BLaER1 treated with 17β-estradiol and CSF1 and Interleukin-3, amounts not matched to agents 10 nM and 100 nM (cell line): ENCODE measurements around the gene CCDC138.

Source experiments
- H3K27ac ChIP-seq, 11 experiments: shearing (Covaris generic); formaldehyde crosslinking; 2 replicates each; pipeline ENCODE4 v1.8.1; 2022
- H3K27me3 ChIP-seq, 11 experiments: shearing (Covaris generic); formaldehyde crosslinking; 2 replicates each; pipeline ENCODE4 v1.8.1; 2022
- H3K36me3 ChIP-seq, 11 experiments: shearing (Covaris generic); formaldehyde crosslinking; 2 replicates each; pipeline ENCODE4 v1.8.1; 2022
- H3K4me1 ChIP-seq, 10 experiments: shearing (Covaris generic); formaldehyde crosslinking; 2 replicates each; pipeline ENCODE4 v1.8.1; 2022
- H3K4me2 ChIP-seq, 11 experiments: shearing (Covaris generic); formaldehyde crosslinking; 2 replicates each; pipeline ENCODE4 v1.8.1; 2022
- H3K4me3 ChIP-seq, 10 experiments: shearing (Covaris generic); formaldehyde crosslinking; 2 replicates each; pipeline ENCODE4 v1.8.1; 2022
- H3K9ac ChIP-seq, 11 experiments: shearing (Covaris generic); formaldehyde crosslinking; 2 replicates each; pipeline ENCODE4 v1.8.1; 2022
- H3K9me3 ChIP-seq, 11 experiments: shearing (Covaris generic); formaldehyde crosslinking; replicated peaks in 1 of 11; 2 replicates each; pipeline ENCODE4 v1.8.1; 2022
- H4K20me1 ChIP-seq, 11 experiments: shearing (Covaris generic); formaldehyde crosslinking; 2 replicates each; pipeline ENCODE4 v1.8.1; 2022
- Cebpa-rat ChIP-seq, 11 experiments: shearing (Covaris generic); IDR thresholded peaks; 2 replicates each; pipeline ENCODE4 v1.8.1; 2022

CCDC138 gene

GRCh38 chr2:108835040-108835439 is 48.5 kb downstream of the CCDC138 start:
- Histone ChIP-seq H3K4me3 (no peak overlapping the region), H3K4me2 (no peak overlapping the region), H3K36me3 (peaks cover 0 to 46% (median 30%) of the 10 kb centered on the region in 11 experiments; a peak in 19 of 22 replicates), H3K4me1 (peaks cover 0 to 7% (median 2%) of the 10 kb centered on the region in 10 experiments; a peak in 4 of 20 replicates), H4K20me1 (no peaks in the 10 kb centered on the region), H3K9ac (no peak overlapping the region), H3K9me3 (peaks cover 26 to 69% (median 58%) of the 10 kb centered on the region in 11 experiments), H3K27ac (no peak overlapping the region), H3K27me3 (no peaks in the 10 kb centered on the region)
- no peak for TF ChIP-seq Cebpa-rat (IDR thresholded peaks at IDR 0.05)

- Histone ChIP-seq H3K27me3 (no peaks in the 10 kb centered on the region), H3K9ac (no peak overlapping the region), H3K4me2 (no peak overlapping the region), H3K36me3 (peaks cover 11 to 67% (median 49%) of the 10 kb centered on the region in 11 experiments; a peak in 21 of 22 replicates), H3K4me3 (no peak overlapping the region), H4K20me1 (no peaks in the 10 kb centered on the region), H3K9me3 (peaks cover 35 to 74% (median 61%) of the 10 kb centered on the region in 11 experiments), H3K4me1 (peaks cover 0 to 7% (median 0%) of the 10 kb centered on the region in 10 experiments; a peak in 3 of 20 replicates), H3K27ac (no peak overlapping the region)
- no peak for TF ChIP-seq Cebpa-rat (IDR thresholded peaks at IDR 0.05)
These were observed 50.6 kb downstream of the CCDC138 start for GRCh38 chr2:108837198-108837597.

- peaks cover 11 to 73% (median 38%) of the 10 kb centered on the region in 11 experiments; a peak in 21 of 22 replicates for H3K36me3 ChIP-seq
- no peaks in the 10 kb centered on the region for H3K4me1 ChIP-seq
- H3K4me2 ChIP-seq: no peak overlapping the region
- H3K9ac ChIP-seq: no peak overlapping the region
- TF ChIP-seq Cebpa-rat (IDR thresholded peaks at IDR 0.05): no peak
- H3K9me3 ChIP-seq: peaks cover 26 to 56% (median 44%) of the 10 kb centered on the region in 11 experiments
- H3K4me3 ChIP-seq: no peak overlapping the region
- no peak overlapping the region for H3K27ac ChIP-seq
- H4K20me1 ChIP-seq: no peaks in the 10 kb centered on the region
- no peaks in the 10 kb centered on the region for H3K27me3 ChIP-seq
These were observed 54.9 kb downstream of the CCDC138 start for GRCh38 chr2:108841506-108841905.

GRCh38 chr2:108845923-108846322 is 59.4 kb downstream of the CCDC138 start:
- Histone ChIP-seq H3K27ac (no peak overlapping the region), H3K4me3 (no peak overlapping the region), H3K9me3 (peaks cover 4 to 17% (median 11%) of the 10 kb centered on the region in 11 experiments; a peak in 21 of 22 replicates), H3K4me2 (no peak overlapping the region), H3K9ac (no peak overlapping the region), H3K27me3 (no peaks in the 10 kb centered on the region), H4K20me1 (no peaks in the 10 kb centered on the region), H3K36me3 (peaks cover 15 to 77% (median 42%) of the 10 kb centered on the region in 11 experiments), H3K4me1 (no peaks in the 10 kb centered on the region)
- no peak for TF ChIP-seq Cebpa-rat (IDR thresholded peaks at IDR 0.05)

- peaks cover 18 to 77% (median 43%) of the 10 kb centered on the region in 11 experiments for H3K36me3 ChIP-seq
- H3K9me3 ChIP-seq: peaks cover 0 to 7% (median 4%) of the 10 kb centered on the region in 11 experiments; a peak in 9 of 22 replicates
- H3K4me3 ChIP-seq: no peak overlapping the region
- no peak for TF ChIP-seq Cebpa-rat (IDR thresholded peaks at IDR 0.05)
- no peaks in the 10 kb centered on the region for H3K4me1 ChIP-seq
- no peaks in the 10 kb centered on the region for H3K27me3 ChIP-seq
- H3K4me2 ChIP-seq: no peak overlapping the region
- H3K9ac ChIP-seq: no peak overlapping the region
- no peaks in the 10 kb centered on the region for H4K20me1 ChIP-seq
- H3K27ac ChIP-seq: no peak overlapping the region
These were observed 60.4 kb downstream of the CCDC138 start for GRCh38 chr2:108847000-108847399.

GRCh38 chr2:108852375-108852774 is 65.8 kb downstream of the CCDC138 start:
- Histone ChIP-seq H3K4me1 (no peaks in the 10 kb centered on the region), H4K20me1 (no peaks in the 10 kb centered on the region), H3K4me3 (no peak overlapping the region), H3K4me2 (no peak overlapping the region), H3K36me3 (peaks cover 23 to 68% (median 34%) of the 10 kb centered on the region in 11 experiments), H3K9me3 (peaks cover 0 to 7% (median 4%) of the 10 kb centered on the region in 11 experiments; a peak in 7 of 22 replicates), H3K9ac (no peak overlapping the region), H3K27ac (no peak overlapping the region), H3K27me3 (no peaks in the 10 kb centered on the region)
- TF ChIP-seq Cebpa-rat (IDR thresholded peaks at IDR 0.05): no peak

GRCh38 chr2:108853421-108853820 is 66.8 kb downstream of the CCDC138 start:
- peaks cover 0 to 7% (median 4%) of the 10 kb centered on the region in 11 experiments; a peak in 7 of 22 replicates for H3K9me3 ChIP-seq
- no peaks in the 10 kb centered on the region for H3K27me3 ChIP-seq
- H3K4me3 ChIP-seq: no peak overlapping the region
- H3K9ac ChIP-seq: no peak overlapping the region
- H3K4me1 ChIP-seq: no peaks in the 10 kb centered on the region
- no peak for TF ChIP-seq Cebpa-rat (IDR thresholded peaks at IDR 0.05)
- H3K27ac ChIP-seq: no peak overlapping the region
- no peaks in the 10 kb centered on the region for H4K20me1 ChIP-seq
- H3K36me3 ChIP-seq: peaks cover 23 to 69% (median 41%) of the 10 kb centered on the region in 11 experiments
- H3K4me2 ChIP-seq: no peak overlapping the region

GRCh38 chr2:108854484-108854883 is 67.9 kb downstream of the CCDC138 start:
- Histone ChIP-seq H3K4me3 (no peak overlapping the region), H3K4me2 (no peak overlapping the region), H3K27me3 (no peaks in the 10 kb centered on the region), H3K9ac (no peak overlapping the region), H3K9me3 (peaks cover 0 to 13% (median 4%) of the 10 kb centered on the region in 11 experiments; a peak in 8 of 22 replicates), H3K27ac (no peak overlapping the region), H3K4me1 (no peaks in the 10 kb centered on the region), H3K36me3 (peaks cover 23 to 69% (median 42%) of the 10 kb centered on the region in 11 experiments), H4K20me1 (no peaks in the 10 kb centered on the region)
- TF ChIP-seq Cebpa-rat (IDR thresholded peaks at IDR 0.05): no peak

- Histone ChIP-seq H4K20me1 (no peaks in the 10 kb centered on the region), H3K36me3 (peaks cover 19 to 61% (median 38%) of the 10 kb centered on the region in 11 experiments), H3K4me3 (no peak overlapping the region), H3K27ac (no peak overlapping the region), H3K9ac (no peak overlapping the region), H3K4me2 (no peak overlapping the region), H3K9me3 (peaks cover 0 to 13% (median 4%) of the 10 kb centered on the region in 11 experiments; a peak in 8 of 22 replicates), H3K4me1 (no peaks in the 10 kb centered on the region), H3K27me3 (no peaks in the 10 kb centered on the region)
- TF ChIP-seq Cebpa-rat (IDR thresholded peaks at IDR 0.05): no peak
These were observed 68.6 kb downstream of the CCDC138 start for GRCh38 chr2:108855194-108855593.

- Histone ChIP-seq H3K27ac (no peak overlapping the region), H3K4me2 (no peak overlapping the region), H3K36me3 (peaks cover 0 to 52% (median 21%) of the 10 kb centered on the region in 11 experiments; a peak in 16 of 22 replicates), H3K4me3 (no peak overlapping the region), H3K9me3 (peaks cover 0 to 16% (median 0%) of the 10 kb centered on the region in 11 experiments; a peak in 5 of 22 replicates), H3K4me1 (no peaks in the 10 kb centered on the region), H4K20me1 (no peaks in the 10 kb centered on the region), H3K27me3 (no peaks in the 10 kb centered on the region), H3K9ac (no peak overlapping the region)
- no peak for TF ChIP-seq Cebpa-rat (IDR thresholded peaks at IDR 0.05)
These were observed 72.3 kb downstream of the CCDC138 start for GRCh38 chr2:108858894-108859293.
